Breast epithelium (tissue), 3 donors: ENCODE data around the gene HIPK2.

Source experiments
- POLR2A ChIP-seq: fragments of 450-650 bp; IDR thresholded peaks from one replicate; pipeline ENCODE4 v1.6.1; 2016; ENCODE audit warnings: antibody characterized with exemption, mild to moderate bottlenecking, moderate library complexity
- TF ChIP-seq, protein P1 (sequence below), 3 donors: fragments of 450-650 bp; IDR thresholded peaks; one replicate each; pipeline ENCODE4 v1.5.1; 2016 to 2017; ENCODE audit warnings: antibody characterized with exemption in 3 of 3, mild to moderate bottlenecking in 3 of 3, moderate library complexity in 3 of 3

GRCh38 chr7:139813151-139813550 is 35.4 kb upstream of the HIPK2 start:
- TF ChIP-seq, protein P1, sequence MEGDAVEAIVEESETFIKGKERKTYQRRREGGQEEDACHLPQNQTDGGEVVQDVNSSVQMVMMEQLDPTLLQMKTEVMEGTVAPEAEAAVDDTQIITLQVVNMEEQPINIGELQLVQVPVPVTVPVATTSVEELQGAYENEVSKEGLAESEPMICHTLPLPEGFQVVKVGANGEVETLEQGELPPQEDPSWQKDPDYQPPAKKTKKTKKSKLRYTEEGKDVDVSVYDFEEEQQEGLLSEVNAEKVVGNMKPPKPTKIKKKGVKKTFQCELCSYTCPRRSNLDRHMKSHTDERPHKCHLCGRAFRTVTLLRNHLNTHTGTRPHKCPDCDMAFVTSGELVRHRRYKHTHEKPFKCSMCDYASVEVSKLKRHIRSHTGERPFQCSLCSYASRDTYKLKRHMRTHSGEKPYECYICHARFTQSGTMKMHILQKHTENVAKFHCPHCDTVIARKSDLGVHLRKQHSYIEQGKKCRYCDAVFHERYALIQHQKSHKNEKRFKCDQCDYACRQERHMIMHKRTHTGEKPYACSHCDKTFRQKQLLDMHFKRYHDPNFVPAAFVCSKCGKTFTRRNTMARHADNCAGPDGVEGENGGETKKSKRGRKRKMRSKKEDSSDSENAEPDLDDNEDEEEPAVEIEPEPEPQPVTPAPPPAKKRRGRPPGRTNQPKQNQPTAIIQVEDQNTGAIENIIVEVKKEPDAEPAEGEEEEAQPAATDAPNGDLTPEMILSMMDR (IDR thresholded peaks at IDR 0.05) = no peak
- TF ChIP-seq POLR2A = no peak
